NCI-H146 (cell line): ENCODE measurements around the gene ADGRF3.
"Not testable (repeated sequence)": the region's sequence is repeated elsewhere in the genome, so short reads cannot be mapped to it uniquely, and the experiment has no call there.

Experiments used
- DNase-seq: peaks from one replicate; lab custom pipeline; 2025; lab: John Stamatoyannopoulos, UW

ADGRF3 gene

GRCh38 chr2:26346454-26347053, at the start of gene ADGRF3:
TSS of gene ADGRF3 (minus strand) at chr2:26346789. CDS start at chr2:26346234, 555 bp downstream.
- DNase-seq, result peak; percentile 83

DNA sequence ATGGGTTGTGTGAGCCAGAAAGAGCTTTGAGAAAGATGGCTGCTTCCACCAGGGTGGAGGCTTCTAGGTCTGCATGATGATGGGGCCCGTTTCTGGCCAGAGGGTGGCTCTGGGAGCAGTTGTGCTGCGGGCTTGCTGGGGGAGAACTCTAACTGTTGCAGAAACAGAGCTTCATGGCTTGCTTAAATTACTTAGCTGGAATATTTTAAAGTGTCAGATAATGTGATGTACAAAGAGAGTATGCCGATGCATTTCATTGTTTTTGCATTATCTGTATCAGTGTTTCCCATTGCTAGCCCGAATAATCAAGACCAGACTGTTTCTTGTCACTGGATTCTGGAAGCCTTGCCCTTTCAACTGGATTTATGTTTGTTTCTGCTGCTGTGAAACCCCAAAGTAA, 48.8 kb upstream of the ADGRF3 start:
- no peak for DNase-seq

- no peak for DNase-seq
Measured at GRCh38 chr2:26394694-26395093, 48.1 kb upstream of the ADGRF3 start.

GRCh38 chr2:26387189-26387588, 40.6 kb upstream of the ADGRF3 start:
- DNase-seq, result no peak

GRCh38 chr2:26384597-26384996, 38.0 kb upstream of the ADGRF3 start:
- no peak for DNase-seq

DNA sequence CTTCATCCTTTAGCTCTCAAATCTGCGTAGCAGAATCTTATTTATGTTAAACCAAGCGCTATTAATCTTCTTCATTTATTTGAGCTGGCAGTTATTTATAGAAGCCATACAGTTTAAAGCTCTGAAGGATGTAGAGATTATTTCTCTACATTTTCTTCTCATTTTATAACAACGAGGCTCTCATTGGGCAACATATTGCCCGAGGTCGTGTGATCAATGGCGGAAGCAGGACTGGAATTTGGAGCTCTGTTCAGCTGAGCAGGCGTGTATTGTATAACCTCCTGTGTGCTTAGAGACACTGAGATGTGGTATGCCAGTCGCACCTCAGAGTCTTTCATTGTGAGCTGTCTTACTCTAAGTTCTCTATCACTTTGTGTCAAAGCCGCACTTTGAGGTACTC, 37.6 kb upstream of the ADGRF3 start:
- no peak for DNase-seq

DNA sequence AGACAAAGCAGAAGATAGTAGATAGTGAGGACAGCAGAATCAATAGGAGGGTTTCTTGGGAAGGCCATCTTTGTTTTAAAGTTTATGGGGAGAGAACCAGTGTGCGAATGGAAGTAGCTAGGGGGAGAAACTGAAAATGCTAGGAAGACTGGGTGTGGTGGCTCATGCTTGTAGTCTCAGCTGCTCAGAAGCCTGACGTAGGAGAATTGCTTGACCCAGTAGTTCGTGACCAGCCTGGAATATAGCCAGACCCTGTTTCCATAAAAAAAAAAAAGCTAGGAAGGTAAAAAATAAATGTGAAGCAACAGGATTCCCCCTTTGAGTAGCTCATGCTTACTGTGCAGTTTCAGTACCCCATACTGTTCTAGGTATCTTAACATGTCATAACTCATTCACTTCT, 36.0 kb upstream of the ADGRF3 start:
- no peak for DNase-seq

DNA sequence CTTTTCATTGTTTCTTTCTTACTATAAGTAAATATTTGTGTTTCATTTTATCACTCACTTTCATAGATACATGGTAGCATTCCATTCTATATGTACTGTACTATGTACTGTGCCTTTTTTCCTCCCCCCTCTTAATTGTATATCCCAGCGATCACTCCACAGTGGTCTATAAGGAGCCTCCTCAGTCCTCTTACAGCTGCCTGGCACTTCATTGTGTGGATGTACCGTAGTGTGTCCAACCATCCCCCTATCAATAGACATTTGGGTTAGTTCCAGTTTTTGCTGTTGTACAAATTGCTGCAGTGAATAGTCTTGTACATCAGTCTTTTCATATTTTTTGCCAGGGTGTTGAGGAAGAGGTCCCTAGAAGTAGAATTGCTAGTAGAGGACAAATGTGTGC, 33.7 kb upstream of the ADGRF3 start:
- DNase-seq, result no peak

DNA sequence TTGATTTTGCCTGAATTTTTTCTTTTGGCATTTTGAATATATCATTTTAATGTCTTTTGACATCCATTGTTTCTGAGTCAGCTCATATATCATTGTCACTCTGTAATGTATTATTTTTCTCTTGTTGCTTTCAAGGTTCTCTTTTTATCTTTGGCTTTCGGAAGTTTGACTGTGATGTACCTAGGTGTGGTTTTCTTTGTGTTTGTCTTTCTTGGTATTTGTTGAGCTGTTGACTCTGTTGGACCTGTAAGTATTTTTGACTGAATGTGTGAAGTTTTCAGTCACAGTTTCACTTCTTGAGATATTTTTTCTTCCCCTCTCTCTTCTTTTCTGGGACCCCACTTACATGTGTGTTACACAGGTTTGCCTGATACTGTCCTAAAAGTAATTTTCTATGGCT, 30.2 kb upstream of the ADGRF3 start:
- DNase-seq, result no peak

- not testable (repeated sequence) for DNase-seq
Measured at GRCh38 chr2:26370909-26371308, 24.3 kb upstream of the ADGRF3 start.

GRCh38 chr2:26369664-26370063, 23.1 kb upstream of the ADGRF3 start:
- DNase-seq, result not testable (repeated sequence)

DNA sequence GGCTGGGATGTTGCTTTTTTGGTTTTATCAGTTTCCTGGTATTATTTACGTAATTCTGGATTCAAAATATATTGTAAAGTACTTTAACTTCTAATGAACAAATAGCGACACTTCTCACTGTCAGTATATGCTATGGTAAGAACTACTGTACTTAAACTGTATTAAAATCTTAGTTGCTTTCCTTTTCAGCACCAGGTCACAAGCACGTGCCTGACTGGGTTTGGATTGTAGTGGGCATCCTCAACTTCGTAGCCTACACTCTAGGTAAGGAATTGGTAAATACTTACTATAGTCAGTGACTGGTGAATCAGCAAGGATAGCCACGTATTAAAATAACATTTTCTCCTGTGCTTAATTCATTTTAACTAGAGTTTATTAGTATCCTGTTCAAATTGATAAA, 20.4 kb upstream of the ADGRF3 start:
- DNase-seq, result no peak

GRCh38 chr2:26364669-26365068, 18.1 kb upstream of the ADGRF3 start:
- no peak for DNase-seq

DNA sequence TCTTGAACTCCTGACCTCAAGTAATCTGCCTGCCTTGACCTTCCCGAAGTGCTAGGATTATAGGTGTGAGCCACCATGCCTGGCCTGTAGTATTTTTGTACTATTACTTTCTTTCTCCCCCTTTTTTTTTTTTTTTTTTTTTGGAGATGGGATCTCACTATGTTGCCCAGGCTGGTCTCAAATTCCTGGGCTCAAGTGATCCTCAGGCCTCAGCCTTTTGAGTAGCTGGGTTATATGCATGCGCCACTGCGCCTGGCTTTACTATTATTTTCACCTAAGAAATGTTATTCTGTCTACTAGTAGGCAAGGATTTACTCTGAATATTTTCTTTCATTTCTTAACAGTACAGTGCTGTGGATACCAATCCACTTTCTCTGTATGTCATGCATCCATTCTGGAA, 17.4 kb upstream of the ADGRF3 start:
- no peak for DNase-seq

- no peak for DNase-seq
Measured at GRCh38 chr2:26363323-26363722, 16.7 kb upstream of the ADGRF3 start.

GRCh38 chr2:26359886-26360473, 13.4 kb upstream of the ADGRF3 start:
- DNase-seq, result no peak

DNA sequence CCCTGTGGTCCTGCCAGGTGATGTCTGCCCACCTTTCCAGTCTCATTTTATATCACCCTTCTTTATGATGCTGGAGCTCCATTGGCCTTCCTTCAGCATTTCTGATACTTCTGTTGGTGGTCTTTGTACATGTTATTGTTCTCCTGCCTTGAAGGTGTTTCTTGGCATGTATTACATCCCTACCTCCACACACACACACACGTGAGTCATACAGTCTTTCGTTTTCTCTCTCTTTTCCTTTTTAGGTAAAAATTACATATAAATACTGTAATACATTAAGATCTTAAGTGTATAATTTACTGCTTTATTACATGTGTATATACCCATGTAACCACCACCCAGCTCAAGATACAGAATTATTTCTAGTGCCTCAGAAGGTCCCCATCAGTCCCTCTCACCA, 10.2 kb upstream of the ADGRF3 start:
- DNase-seq, result no peak

DNA sequence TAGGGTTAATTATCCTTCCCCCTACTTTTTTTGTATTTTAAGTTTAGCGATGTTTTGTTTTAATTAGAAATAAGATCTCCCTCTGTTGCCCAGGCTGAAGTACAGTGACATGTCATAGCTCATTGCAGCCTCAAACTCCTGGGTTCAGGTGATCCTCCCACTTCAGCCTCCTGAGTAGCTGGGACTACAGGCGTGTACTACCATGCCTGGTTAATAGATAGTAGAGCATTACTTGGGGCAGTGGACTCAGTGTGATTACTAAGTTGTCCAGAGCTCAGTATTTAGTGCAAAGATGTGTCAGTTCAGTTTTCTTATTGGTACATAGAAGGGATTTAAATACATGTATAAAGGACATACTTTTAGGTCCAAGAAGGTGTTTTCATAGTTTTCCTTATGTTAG, 9.5 kb upstream of the ADGRF3 start:
- no peak for DNase-seq

DNA sequence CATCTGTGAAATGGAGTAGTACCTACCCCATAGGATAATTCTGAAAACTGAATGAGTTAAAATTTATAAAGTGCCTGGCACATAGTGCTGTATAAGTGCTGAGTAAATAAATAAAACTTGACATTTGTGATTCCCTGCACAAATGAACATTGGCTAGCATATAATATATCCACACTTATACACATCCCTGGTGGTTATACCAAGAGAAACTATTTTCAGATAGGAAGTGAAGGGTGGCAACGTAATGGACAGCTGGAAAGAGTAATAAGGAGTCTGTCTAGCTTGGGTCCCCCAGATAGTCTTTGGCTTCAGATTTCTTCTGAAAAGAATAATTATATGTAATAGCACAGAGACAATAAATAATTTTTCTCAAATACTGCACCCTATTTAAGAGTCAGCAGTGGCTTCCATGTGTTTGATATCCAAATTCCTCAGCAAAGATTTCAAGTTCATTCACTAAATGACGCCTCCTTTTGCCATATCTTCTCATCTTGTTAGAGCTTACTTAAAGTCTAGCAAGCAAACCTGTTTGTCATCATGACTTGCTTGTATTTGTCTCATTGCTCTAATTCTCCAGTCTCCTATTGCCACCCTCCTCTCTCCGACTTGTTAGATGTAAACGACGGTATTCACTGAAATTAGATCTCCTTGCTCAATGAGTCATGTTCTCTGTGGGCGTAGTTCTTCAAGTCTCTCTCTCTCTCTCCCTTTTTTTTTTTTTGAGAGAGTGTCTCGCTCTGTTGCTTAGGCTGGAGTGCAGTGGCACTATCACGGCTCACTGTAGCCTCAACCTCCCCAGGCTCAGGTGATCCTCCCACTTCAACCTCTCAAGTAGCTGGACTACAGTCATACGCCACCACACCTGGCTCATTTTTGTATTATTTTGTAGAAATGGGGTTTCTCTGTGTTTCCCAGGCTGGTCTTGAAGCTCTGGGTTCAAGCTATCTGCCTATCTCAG, 8.7 kb upstream of the ADGRF3 start:
- no peak for DNase-seq

GRCh38 chr2:26354469-26354868, 7.9 kb upstream of the ADGRF3 start:
- not testable (repeated sequence) for DNase-seq

DNA sequence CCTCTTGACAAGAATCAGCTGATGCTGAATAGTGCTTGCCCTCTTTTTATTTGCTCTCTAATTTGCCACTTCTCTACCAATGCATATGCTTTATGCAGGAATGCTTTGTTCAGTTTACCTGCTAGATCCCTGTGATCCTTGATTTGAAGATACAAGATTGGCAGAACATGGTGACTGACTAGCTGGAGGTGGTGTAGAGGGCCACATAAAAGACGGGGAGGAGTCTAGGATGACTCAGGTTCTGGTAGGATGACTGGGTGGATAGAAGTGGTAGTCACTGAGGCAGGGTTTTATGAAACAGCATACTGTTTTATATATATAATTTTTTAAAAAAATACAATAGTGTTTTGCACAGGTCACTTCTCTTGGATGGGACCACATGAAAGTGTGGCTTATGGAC, 6.3 kb upstream of the ADGRF3 start:
- no peak for DNase-seq

DNA sequence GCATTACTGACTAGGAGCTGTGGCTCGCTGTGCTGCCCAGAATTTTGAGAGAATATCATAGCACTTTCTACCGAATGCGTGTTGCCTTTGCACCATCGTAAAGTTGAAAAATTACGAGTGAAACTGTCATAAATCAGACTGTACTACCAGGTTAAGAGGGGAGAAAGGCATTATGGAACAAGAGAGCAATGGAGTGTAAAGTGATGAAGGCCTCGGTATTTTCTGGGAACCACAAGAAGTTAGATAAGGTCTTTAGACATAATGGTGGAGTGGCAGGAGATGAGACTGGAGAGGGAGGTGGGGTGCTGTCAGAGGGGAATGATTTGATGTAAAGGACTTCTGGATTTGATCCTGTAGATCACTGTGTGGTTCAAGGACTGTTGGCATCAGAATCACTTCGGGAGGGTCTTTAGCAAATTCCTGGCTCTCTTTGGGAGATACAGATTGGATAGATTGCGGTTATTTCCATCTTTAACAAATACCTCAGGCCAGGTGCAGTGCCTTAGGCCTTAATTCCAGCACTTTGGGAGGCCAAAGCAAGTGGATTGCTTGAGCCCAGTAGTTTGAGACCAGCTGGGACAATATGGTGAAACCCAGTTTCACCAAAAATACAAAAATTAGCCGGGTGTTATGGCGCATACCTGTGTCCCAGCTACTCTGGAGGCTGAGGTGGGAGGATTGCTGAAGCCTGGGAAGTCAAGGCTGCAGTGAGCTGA, 4.9 kb upstream of the ADGRF3 start:
- no peak for DNase-seq
